ENCODE results near the gene CADPS. TPM values are rescaled to one million over a fixed set of nuclear protein-coding genes. Genes with fewer than 3 reads are reported as not detected.
A peak's percentile ranks its signal among the peaks of the same experiment; 100 is the strongest.

Gene CADPS
- polyA plus RNA-seq, 4 donors: 1.8 to 2.5 (median 2.2) TPM

DNA sequence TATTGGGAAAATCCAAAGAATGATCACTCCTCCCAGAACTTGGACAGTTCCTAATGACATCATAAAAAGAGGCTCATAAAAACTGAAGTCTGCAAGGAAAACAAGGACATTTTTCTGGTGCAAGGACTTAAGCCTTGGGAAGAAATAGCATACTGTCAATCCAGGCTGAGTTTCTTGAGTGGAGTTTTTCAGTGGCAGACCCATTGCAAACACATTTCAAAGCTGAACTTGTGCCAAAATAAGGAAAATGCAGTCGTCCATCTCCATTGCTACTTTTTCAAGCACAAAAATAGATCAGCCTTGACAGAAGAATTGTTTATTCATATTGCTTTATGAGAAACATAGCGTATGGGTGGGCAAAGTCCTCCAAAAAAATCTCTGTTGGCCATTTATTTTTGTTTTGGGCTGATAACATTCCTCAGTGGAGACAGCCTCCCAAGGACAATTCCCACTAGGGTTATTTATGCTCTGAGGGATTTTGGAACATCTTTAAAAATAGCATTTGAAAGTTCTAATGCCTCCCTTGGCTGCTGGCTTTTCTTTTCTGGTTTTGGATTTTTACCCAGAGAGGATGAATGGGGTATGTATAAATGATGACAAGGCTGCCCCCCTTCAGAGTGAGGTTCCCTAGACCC lies 220.0 kb downstream of the CADPS start:
- no peak for DNase-seq (ENCODE audit: low read depth in 4 of 4, low spot score in 3 of 4)

DNA sequence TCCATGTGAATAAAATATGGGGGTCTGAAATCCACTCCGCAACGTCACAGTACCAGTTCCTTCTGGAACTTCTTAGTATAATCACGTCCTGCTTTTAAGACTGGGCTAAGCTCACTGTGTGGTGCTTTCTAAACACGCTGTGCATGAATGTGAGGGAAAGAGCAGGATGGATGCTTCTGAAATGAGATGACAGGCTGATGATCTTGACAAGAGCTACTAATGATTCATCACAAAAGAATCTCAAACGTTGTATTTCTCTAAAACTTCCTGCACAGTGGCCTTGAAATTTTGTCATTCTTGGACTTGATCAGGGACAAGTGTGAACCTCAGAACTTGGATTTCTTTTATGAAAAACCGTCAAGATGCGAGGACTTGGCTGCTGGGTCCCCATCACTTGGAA lies 221.4 kb downstream of the CADPS start:
- DNase-seq (ENCODE audit: low read depth in 4 of 4, low spot score in 3 of 4): no peak

DNA sequence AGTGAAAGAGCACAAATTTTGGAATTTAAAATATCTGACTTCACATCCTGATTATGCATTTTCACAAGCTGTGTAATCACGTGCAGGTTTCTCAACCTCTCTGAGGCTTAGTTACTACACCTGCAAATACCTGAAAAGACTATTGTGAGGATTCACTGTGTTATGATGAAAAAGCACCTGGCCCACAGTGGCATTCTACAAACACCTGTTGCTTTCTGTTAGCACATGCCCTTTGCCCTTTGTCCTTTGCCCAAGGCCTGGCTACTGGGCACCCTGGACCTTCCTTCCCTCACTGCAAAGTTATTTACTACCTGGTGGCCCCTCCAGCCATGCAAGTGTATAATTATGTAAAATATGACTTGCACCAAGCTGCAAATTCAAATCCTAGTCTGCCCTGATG lies 227.5 kb downstream of the CADPS start:
- no peak for DNase-seq (ENCODE audit: low read depth in 4 of 4, low spot score in 3 of 4)

DNA sequence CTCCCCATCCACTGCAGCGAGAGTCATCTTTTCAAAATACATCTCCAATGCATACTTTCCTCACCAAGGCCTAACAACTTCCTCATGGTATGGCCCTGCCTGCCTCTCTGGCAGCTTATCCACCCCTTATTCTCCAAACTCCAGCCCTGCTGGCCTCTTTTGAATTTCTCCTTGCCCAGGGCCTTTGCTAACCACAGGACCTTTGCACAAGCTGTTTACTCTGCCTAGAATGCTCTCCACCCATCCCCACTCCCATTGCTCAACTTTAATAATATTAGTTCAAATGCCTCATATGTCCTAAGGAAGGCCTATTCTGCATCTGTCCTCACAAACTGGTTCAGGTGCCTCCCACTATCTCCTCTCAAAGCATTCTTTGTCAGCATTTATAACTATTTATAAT lies 230.7 kb downstream of the CADPS start:
- no peak for DNase-seq (ENCODE audit: low read depth in 4 of 4, low spot score in 3 of 4)

DNA sequence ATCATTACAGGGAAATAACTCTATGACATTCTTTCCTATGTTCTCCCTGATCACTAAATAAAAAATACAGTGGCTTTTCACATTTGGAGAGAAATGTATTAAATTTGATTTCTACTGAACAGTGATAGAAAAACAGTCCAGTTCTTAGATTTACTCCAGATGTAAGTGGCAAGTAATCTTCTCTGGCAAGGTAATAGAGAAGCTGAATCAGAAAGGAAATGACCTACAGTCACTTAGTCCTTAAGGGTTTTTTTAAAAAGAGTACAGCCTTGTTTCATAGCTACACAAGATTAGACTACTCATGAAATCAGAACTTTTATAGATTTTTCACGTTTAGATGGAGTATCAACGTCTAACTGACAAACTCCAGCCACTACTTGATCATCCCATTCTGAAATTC lies 236.9 kb downstream of the CADPS start:
- no peak for DNase-seq (ENCODE audit: low read depth in 4 of 4, low spot score in 3 of 4)

DNA sequence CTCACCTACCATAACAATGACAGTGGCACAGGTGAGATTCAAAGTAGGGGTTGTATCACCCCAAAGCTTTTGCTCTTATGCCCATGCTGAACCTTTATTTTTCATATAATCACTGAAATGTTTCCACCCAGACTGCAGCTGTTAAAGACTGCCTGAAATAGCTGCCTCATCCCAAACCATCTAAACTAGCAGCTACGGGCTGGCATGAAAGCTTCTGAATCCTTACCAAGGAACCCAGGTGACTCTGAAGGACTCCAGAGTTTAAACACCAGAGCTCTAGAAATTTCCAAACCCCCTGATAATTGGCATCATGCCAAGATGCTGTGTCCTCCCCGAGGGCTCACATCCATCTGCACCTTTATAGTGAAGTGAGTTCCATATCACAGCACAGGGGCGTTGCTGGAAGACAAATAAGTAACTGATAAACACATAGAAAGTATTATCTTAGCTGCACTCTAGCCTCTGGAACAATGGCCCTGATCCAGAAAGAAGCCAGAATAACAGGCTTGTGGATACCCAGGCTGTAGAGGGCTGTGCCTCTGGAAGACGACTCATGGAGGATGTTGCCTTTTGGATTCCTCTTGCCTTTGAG lies 238.9 kb downstream of the CADPS start:
- DNase-seq (ENCODE audit: low read depth in 4 of 4, low spot score in 3 of 4): no peak

DNA sequence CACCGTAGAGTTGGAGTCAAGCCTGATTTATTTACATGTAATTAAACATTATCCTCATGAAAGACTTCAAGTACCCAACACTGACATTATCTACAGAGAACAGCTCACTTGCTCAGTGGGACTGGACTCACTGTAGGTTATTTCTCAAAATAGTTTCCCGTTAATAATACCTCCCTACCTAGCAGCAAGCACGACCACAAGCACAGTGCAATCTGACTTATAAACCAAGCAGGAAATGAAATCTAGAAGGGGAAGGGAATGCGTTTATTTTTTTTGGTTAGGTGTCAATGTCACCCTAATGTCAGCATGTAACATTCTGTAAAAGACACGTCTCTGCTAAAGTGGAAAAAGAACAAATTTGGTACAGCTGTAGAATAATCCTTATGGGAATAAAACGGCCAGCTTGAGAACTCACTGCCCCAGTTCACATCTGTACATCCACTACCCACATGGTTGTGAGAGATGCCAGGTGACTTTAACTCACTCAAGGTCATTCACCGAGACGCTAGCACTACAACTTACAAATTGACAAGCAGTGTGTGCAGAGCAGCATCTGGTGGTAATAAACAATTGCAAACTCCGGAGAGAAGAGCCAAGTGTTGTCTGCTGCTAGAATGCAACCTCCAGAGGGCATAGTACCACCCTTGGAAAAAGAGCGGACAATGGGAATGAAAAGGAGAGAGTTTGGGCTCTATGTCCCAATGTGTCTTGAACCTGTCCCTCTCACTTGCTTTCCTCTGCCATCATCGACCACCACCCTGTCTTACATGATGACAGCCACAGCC lies 242.5 kb downstream of the CADPS start:
- DNase-seq (ENCODE audit: low read depth in 4 of 4, low spot score in 3 of 4): no peak

DNA sequence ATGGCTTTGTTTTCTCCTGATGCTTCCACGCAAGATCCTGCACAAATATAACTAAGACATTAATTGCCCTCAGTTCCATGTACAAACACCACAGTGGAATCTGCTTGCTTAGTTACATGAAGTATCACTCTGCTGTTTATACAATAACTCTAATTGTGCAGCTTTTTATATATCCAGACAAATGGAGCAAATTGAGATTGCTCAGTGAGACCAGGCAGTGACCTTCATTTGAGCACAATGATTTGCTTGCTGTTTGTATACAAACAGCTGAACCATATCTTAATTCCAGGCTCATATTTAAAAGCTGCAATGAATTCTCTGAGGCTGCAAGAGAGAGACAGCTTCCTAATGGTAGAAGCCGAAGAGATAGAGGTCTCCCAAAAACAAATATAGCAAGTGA lies 243.7 kb downstream of the CADPS start:
- no peak for DNase-seq (ENCODE audit: low read depth in 4 of 4, low spot score in 3 of 4)

DNA sequence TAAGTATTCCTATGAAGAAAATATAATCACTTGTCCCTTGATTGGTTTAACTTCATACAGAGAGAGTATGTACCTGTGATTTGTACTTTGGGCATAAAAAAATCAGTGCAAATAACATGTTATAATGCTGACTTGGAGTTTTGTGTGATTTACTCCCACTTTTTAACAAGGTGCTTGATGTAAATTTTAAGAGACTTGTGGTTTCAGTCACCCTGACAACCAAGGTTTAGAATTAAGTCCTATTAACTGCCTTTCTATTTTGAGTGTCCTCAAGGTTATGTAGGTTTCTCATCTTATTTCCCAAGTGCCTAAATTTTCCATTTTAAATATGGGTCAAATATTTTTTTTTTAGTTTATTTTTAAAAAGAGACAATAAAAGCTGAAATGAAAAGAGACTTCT lies 244.6 kb downstream of the CADPS start:
- DNase-seq (ENCODE audit: low read depth in 4 of 4, low spot score in 3 of 4): no peak

DNA sequence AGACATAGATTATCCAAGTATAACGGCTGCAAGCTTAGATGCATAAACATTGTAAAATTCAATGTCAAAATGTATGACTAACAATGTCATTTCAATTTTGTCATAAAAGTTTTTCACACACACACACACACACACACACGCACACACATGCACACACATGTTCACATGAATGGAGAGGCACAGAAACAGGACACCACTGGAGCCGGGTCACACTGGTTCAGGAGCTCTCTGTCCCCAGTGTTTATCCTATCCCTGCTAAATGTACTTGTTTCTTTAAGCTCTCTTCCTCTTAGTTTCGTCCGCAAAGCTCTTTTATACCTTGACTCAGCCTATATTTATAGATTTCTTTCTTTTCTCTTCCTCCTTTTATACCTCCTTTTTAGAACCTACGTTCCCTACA lies 249.9 kb downstream of the CADPS start:
- DNase-seq (ENCODE audit: low read depth in 4 of 4, low spot score in 3 of 4): no peak

DNA sequence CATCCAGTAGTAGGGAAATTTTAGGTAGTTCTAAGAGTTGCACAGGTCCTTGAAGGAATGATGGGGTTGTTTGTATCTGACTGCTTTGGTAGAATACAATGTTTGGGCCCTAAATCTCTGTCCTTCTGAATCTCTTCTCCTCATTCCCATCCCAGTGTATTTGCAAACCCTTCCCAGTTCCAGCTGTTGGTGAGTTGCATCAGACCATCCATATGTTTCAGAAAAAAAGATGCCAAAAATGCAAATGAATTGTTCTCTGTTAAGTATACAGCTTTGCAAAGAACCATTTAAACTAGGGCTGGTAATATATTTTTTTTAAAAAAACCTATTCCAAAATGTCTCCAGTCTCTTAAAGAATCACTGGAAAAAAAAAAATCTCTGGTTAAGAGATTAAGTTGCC lies 251.0 kb downstream of the CADPS start:
- no peak for DNase-seq (ENCODE audit: low read depth in 4 of 4, low spot score in 3 of 4)

DNA sequence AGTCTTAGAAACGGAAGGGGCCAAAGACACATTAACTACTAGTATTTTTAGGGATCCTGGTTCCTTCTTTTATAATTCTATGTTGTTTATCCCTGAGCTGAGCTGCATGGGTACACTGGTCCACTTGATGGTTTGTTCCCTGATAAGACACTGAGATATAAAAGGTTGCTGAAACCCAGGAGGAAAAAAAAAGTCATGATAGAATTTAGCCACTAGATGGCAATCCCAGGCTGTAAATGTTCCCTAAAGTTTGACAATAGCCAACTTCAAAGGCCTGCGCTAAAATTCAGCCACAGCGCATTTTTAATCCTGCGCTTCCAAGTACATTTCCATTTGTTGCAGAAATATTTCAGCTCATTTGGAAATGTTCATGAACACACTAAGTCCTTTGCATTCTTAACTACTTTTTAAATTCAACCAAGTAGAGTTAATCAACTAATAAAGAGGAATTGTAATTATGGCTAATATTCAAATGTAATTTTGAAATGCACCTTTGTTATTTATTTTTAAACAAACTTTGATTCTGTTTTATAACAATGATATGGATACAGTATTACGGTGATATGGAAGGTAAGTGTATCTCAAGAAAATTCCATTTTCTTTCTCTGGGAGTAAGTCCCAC lies 252.6 kb downstream of the CADPS start:
- peak; percentile 16 to 27 (median 20) for DNase-seq (ENCODE audit: low read depth in 4 of 4, low spot score in 3 of 4)

DNA sequence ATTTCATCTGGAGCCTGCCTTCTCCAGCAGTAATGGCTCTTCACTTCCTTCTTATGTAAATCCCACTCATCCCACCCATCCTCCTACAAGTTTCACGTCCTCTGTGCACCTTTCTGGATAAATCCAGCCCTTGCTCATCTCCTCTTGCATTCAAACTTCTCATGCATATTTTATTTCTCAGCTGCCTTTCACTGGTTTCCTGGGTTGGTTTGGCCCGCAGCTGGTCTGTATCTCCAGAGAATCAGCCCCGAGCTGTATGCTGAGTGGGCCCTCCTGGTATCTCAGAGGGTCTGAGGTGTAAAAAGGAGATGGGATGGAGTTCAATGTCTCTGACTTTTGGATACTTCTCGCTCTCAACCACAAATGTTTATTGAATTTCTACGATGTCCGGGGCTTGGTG lies 253.3 kb downstream of the CADPS start:
- no peak for DNase-seq (ENCODE audit: low read depth in 4 of 4, low spot score in 3 of 4)

DNA sequence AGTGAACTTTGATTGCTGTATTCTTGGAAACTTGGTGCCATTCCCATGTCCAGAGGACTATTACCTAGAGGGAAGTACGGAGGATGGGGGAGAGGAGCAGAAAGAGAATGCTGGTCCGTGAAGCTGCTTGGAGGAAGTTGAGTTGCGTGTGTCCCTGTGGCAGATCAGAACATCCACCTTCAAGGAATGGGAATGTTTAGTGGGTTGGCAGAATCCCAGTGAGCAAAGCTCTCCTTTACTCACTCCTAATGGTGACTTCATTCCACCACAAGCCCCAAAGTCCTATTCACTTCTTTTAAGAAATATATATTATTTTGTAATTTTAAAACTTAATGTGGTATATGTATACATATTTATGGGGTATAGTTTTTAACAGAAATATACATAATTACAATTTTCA lies 254.0 kb downstream of the CADPS start:
- no peak for DNase-seq (ENCODE audit: low read depth in 4 of 4, low spot score in 3 of 4)

DNA sequence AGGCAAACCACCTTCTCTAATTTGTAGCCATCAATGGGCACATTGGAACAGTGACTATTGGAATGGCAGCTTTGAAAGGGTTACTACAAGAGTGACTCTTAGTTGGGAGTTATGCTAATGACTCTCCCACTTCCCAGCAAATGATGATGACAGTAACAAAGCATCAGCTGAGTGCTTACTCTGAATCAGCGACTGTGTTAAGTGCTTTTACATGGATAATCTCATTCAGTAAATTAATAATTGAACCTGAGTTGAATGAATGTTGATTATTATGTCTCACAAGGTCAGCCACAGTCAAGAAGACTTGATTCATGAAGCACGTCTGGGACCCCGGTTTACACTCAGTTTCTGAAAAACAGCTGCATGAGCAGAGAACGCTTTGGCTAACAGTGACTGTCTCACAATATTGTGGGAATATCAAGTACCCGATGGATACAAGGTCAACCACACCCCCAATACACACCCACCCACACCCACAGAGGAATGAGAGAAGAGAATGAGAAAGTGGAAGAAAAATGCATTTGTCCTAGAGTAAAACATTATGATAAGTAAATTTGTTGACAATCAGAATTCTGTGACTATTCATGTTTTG lies 259.9 kb downstream of the CADPS start:
- no peak for DNase-seq (ENCODE audit: low read depth in 4 of 4, low spot score in 3 of 4)

DNA sequence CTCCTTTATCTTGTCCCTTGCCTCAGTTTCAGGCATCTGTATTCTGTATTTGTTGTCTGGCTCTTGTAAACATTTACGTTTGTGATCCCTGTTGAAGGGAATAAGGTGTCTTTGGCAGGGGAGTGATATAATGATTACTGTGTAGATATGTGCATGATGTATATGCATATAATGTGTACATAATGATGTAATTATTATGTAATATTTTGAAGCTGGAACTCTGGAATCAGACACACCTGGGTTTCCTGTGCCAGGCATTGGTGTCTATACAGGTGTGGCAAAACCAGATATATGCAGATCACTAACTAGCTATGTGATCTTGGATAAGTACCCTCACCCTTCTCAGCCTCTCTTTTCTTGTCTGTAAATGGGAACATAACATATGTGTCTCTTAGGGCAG lies 260.7 kb downstream of the CADPS start:
- DNase-seq (ENCODE audit: low read depth in 4 of 4, low spot score in 3 of 4): no peak

DNA sequence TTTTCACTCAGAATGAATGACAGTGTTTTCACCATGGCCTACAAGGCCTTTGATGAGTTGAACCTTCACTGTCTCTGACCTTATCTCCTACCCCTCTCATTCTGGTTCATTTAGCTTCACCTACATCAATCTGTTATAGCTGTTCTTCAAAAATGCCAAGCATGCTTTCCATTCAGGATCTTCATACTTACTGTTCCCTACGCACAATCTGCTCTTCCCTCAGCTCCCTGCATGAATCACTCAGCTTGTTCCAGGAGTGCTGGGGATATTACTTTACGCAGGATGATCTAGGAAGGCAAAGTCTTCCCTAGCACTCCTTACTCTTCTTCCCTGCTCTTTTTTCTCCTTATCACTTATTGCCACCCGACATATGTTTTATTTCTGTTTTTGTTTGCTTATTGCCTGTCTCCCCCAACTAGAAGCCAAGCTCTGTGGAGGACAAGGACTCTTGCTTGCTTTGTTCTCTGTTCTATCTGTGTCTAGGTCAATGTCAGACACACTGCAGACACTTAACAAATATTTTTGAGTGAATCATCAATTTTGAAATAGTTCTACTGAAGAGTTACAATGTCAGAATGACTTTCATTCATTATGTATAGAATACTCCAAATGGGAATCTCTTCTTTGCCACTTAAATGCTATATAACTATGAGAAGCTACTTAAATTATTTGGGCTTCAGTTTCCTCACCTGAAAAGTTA lies 263.5 kb downstream of the CADPS start:
- no peak for DNase-seq (ENCODE audit: low read depth in 4 of 4, low spot score in 3 of 4)

DNA sequence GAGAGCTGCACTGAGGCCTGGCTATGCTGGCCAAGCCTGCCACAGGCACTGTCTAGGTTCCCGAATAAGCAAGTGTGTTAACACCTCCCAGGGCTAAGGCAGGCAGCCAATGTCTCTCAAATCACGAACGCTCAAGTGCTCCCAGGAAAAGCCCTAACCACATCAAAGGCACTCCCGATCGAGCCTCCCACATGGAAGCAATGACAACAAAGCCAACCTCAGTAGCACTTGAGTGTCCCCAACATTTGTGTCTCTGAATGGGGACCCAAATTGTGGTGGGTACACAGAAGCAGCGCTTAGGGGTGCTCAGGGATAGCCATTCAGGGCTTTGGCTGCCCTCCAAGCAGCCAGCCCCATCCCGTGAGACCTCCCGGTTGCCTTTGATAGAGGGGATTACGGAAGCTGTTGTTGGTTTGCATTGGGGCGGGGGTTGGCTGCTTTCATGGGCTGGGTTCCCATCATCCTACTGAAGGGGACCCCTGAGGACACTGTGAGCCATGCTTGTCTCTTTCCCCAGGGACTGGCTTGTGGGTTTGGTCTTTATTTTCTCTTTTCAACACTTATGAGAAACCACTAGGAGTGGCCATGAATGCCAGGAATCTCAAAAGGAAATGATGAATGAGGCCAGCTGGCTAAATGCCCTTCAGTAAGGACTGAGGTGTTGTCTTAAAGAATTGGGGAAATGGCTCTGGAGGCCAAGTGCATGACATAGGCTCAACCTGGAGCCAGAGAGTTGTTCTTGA lies 267.8 kb downstream of the CADPS start:
- DNase-seq (ENCODE audit: low read depth in 4 of 4, low spot score in 3 of 4): no peak

DNA sequence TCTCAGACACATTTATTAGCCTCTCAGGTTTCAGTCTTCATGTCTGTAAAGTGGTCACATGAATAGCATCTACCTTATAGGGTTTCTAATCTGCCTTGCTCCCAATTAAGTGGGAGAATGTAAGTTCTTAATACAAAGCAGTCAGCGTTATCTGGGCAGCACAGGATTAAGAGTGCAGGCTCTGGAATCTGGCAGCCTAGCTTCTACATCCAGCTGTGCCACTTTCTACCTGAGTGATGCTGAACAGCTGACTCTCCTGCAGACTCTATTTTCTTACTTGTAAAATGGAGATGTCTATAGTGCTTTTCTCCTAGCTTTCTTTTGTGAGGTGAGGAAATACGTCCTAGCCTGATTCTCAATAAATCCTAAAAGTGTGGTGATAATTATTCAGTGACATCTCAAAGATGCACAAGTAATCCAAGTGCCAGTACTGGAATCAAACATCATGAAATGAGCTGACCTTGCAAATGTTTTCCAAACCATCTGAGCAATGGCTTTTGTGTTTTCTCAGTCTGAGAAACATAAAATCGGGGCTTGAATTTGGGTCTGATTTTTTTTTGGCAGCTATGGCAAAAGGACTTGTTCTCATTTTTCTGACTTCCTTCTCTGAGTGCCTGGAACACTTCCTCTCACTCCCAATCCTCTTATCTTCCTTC lies 269.7 kb downstream of the CADPS start:
- DNase-seq (ENCODE audit: low read depth in 4 of 4, low spot score in 3 of 4): no peak

Measured in left renal pelvis (tissue), 4 donors.